ENCODE results near the gene EDN2.

The EDN2 gene

DNA sequence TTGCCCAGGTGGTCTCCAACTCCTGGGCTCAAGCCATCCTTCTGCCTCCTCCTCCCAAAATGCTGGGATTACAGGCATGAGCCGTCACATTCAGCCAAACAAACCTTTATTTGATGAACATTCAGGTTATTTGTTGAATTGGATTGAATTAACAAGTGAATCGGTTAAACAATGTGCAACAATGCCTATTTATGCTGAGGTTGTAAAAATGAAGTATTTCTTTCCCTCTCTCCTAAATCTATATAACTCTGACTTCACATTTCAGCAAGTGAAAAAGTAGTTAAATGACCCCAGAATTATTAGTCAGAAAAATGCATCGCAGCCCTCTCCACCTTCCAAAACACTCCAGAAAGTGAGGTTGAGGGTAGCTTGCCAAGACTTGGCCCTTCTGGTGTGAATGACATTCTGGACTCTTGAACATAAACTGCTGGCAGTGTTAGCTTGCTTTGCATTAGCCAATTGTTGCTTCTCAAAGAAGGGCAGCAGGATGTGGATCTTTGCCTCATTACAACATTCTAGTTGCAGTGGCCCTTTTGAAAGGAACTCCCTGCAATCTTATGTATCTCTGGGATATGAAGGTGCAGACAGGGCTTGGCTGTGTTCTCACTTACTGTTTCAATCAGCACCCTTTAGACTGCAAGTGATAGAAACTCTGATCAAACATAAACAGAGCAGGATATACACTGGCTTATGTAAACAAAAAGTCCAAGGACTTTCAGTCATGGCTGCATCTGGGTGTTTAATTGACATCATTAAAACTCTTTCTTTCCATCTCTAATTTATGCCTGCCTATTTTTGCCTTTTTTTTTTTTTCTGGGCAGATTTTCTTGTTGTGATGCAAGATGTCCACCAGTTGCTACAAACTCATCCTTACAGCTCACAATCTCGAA is 22.4 kb downstream of the EDN2 start:
- no peak for DNase-seq

- DNase-seq, result no peak
Observed at GRCh38 chr1:41456847-41457540, 27.5 kb downstream of the EDN2 start.

DNA sequence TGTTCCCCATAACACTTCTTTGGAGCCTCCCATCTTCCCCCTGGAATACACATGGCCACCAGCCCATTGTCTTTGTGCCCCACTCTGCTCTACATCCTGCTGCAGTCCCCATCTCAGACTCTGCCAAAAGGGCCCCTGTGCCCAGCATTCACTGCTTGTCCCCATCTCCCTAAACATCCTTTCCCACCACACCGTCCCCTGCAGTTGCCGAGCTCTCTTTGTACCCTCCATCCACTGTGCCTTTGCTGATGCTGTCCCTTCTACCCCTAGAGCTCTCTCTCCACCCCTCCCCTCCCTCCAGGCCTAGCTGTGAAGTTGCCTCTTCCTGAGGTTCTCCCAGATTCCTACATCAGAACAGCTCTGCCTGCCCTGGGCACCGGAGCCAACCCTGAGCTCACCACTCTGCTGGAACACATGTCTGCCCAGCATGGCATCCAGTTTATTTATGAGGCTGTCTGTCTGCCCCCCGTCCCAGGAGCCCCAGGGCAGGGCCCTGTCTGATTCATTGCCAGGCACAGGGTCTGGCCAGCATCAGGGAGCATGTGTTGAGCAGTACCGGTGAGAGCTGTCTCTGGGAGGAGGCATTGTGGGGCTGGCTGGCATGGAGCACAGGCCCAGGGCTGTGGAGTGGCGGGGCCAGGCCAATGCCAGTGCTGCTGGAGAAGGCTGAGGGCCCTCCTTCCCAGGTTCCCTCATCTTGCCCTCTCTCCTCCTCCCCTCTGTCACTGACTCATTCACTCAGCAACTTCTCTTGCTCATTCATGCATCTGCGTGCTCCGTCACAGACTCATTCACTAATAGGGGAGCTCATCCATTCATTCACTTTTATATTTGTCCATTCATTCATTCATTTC is 28.8 kb downstream of the EDN2 start:
- DNase-seq, result peak; percentile 87

DNA sequence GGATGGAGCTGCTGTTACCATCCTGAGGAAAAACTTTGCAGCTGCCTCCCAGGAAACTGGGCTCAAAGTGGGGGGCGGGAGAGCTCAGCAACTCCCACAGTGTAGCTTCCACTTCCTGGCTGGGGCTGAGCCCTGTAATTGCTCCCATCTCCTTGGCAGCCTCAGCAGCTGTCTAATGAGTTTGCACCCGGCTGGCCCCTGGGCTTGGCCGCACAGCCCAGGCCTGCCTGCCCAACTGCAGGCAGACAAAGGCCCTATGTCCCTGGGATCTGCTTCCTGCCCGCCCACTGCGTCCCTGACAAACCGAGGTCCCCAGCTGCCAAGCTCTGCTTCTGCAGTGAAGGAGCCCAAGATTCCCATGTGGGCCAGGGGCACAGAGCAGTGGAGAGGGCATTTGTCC is 30.1 kb downstream of the EDN2 start:
- no peak for DNase-seq

- no peak for DNase-seq
Observed at GRCh38 chr1:41452704-41453290, 31.7 kb downstream of the EDN2 start.

GRCh38 chr1:41450747-41451285 is 33.7 kb downstream of the EDN2 start:
- no peak for DNase-seq

DNA sequence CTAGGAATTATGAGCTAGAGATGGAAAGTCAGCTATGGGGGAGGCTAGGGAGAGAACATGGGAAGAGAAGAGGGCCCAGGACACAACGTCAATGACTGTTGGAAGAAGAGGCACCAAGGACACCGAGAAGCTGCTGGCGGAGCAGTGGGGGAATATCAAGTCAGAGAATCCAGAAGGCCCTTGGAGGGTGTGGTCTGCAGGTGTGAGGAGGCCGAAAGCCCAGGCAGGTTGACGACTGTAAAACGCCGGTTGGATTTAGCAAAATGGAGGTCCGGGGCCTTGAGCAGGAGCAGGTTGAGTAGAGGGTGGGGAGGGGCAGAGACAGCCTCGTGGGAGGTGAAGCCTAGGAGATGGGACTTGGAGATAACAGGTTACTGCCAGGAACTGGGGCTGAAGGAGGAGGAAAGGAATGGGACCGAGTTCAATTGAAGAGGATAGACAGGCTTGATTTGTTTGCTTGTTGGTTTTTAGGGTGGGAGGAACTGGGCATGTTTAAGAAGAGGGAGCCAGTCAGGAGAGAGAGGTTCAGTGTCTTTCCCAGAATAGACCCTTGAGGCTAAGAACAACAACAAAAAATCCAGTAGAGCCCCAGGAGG is 35.1 kb downstream of the EDN2 start:
- no peak for DNase-seq

DNA sequence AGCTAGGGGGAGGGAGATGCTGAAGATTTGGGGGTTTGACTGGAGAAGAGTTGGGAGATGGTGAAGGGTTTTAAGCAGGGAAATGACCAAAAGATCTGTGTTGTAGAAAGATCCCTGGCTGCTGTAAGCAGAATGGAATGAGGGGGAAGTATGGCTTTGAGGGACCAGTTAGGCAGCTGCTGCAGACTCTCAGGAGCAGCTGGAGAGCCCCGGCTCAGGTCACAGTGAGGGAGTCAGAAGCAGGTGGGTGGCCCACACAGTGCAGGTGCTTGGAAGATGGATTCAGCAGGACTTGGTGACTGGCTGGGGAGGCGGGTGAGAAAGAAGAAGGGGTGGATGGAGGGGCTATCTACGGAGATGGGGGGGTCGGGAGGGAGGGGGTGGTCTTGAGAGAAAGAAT is 35.7 kb downstream of the EDN2 start:
- no peak for DNase-seq

DNA sequence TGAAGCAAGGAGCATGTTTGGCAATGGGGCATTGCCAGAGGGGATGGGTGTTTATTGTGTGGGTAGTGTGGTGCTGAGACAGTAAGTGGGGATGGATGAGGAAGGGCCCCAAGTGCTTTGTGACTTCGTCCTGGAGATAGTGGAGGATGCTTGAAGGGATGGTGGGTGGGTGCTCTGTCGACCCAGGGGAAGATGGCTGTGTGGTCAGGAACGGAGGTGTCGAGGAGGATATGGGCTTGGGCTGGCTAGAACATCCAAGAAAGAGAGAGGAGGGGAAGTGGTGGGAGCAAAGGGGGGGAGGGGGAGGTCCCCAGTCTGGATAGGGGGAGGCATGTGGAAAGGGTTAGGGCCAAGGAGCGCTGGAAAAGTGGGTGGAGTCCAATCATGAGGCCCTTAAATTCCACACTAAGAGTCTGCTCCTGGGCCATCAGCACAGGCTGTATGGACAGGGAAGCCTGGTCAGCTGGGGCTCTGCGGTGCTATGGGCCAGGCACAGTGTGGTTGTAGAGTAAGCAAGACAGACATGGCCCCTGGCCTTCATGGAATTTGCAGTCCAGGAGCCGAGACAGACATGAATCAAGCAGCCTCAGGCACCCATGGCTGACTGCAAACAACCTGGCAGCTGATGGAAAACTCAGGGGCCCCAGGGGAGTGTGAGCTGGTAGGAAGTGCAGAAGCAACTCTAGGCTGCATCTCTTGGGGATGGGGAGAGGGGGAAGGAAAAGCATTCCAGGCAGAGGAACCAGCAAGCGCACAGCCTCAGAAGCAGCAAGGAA is 36.3 kb downstream of the EDN2 start:
- no peak for DNase-seq

- no peak for DNase-seq
Observed at GRCh38 chr1:41446851-41447610, 37.5 kb downstream of the EDN2 start.

DNA sequence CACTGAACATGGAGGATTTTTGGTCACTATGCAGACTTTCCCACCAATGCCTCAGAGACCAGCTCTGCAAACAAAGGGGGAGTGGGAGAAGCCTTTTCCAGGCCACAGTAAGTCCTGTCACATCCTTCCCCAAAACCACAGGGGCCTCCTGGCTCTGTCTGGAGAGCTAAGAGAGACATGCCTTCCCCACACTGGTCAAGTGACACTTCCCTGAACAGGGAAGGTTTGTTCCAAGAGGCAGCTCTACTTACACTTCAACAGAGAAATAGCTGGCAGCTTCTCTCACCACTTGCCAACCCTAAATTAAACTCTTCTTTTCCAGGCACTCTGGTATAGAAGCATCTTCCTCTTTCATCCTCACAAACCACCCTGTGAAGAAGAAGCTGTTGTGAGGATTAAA is 39.7 kb downstream of the EDN2 start:
- no peak for DNase-seq

- no peak for DNase-seq
Observed at GRCh38 chr1:41444246-41444645, 40.2 kb downstream of the EDN2 start.

DNA sequence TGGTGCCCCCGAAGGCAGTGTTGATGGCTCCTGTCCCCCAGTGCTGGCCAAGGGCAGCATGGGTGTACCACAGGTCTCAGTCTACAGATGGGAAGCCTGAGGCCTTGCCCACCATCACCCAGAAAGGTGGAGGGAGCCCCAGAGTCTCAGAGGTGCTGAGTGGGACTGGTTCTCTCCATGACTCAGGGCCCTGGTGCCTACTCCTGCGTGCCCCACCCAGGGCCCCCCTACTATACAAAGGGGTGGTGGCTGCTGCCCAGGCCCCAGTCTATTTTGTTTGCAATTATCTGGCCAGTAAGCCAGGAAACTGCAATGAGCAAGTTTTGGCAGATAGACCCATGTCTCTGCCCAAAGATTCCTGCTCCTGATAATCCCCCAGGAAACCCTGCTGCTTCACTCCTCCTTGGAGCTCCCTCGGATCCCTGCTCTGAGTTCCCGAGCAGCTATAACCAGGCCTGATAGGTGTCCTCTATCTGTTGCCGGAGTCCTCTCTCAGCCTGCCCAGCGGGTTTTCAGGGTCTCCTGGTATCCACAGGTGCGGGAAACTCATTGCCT is 41.7 kb downstream of the EDN2 start:
- DNase-seq, result no peak

GRCh38 chr1:41440321-41441085 is 44.0 kb downstream of the EDN2 start:
- DNase-seq, result no peak

DNA sequence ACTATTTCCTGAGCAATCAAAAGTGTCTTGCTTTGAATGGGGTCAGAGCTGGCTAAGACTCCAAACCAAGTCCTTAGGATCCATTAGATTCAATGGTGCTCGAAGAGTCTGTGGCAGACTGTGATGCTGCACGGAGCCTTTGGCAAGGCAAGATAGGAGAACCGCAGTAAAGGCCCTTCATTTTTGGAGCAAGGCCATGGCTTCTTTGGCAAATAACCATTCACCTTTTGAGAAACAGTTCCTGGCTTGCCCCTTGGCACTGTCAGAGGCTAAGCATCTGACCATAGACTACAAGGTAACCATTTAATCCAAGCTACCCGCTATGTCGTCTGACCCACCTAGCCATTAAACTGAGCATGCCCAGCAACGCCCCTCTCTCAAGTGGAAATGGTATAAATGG is 45.2 kb downstream of the EDN2 start:
- DNase-seq, result no peak

- no peak for DNase-seq
Observed at GRCh38 chr1:41438711-41439110, 45.8 kb downstream of the EDN2 start.

- no peak for DNase-seq
Observed at GRCh38 chr1:41437011-41437355, 47.5 kb downstream of the EDN2 start.

- DNase-seq, result no peak
Observed at GRCh38 chr1:41436281-41437010, 48.0 kb downstream of the EDN2 start.

All from kidney glomerular epithelial cell (primary cell).